ENCODE data around the gene SLC4A5.

- TF ChIP-seq, protein P1, sequence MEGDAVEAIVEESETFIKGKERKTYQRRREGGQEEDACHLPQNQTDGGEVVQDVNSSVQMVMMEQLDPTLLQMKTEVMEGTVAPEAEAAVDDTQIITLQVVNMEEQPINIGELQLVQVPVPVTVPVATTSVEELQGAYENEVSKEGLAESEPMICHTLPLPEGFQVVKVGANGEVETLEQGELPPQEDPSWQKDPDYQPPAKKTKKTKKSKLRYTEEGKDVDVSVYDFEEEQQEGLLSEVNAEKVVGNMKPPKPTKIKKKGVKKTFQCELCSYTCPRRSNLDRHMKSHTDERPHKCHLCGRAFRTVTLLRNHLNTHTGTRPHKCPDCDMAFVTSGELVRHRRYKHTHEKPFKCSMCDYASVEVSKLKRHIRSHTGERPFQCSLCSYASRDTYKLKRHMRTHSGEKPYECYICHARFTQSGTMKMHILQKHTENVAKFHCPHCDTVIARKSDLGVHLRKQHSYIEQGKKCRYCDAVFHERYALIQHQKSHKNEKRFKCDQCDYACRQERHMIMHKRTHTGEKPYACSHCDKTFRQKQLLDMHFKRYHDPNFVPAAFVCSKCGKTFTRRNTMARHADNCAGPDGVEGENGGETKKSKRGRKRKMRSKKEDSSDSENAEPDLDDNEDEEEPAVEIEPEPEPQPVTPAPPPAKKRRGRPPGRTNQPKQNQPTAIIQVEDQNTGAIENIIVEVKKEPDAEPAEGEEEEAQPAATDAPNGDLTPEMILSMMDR (IDR thresholded peaks at IDR 0.05): no peak
- no peak for TF ChIP-seq EP300 (IDR thresholded peaks at IDR 0.05)
- TF ChIP-seq POLR2AphosphoS5 (IDR thresholded peaks at IDR 0.05): no peak
These were observed 52.6 kb downstream of the SLC4A5 start for GRCh38 chr2:74290466-74291217.
